PC-9 (cell line): ENCODE measurements around the gene SH3BP5L. TPM values are rescaled to one million over a fixed set of nuclear protein-coding genes. Genes with fewer than 3 reads are reported as not detected.

Source experiments
- BruUV-seq: library from RNA; stranded (reverse); fragments of 400-500 nt; replicated peaks from 2 replicates; lab custom pipeline; 2021; lab: Mats Ljungman, UMichigan
- CTCF ChIA-PET: fragments of 300-600 bp; sonication (Branson Sonifier 250); formaldehyde crosslinking; loops from one replicate; lab custom pipeline; 2022; ENCODE audit warnings: antibody characterized with exemption; lab: Charles Lee
- POLR2A ChIA-PET: fragments of 300-600 bp; sonication (Branson Sonifier 250); formaldehyde crosslinking; loops from one replicate; lab custom pipeline; 2022; ENCODE audit warnings: antibody characterized with exemption; ENCODE audit not compliant: unreplicated experiment; lab: Charles Lee
- DNase-seq, 2 experiments: peaks; one replicate each; pipeline versions ENCODE4 v3.0.0 to v3.0.0-alpha.2; 2015 to 2022; ENCODE audit warnings: mixed read lengths in 1 of 2
- H2AFZ ChIP-seq: fragments of 200-600 bp; sonication (generic); 2 replicates; pipeline ENCODE4 v1.8.1; 2017; ENCODE audit warnings: antibody characterized with exemption
- H3F3A ChIP-seq: fragments of 200-600 bp; sonication (generic); 2 replicates; pipeline ENCODE4 v1.8.1; 2017; ENCODE audit warnings: antibody characterized with exemption, mild to moderate bottlenecking, low read depth; ENCODE audit not compliant: insufficient read depth
- H3K27ac ChIP-seq: fragments of 200-600 bp; sonication (generic); 2 replicates; pipeline ENCODE4 v1.6.1; 2016; ENCODE audit warnings: mixed run types
- H3K27me3 ChIP-seq: fragments of 200-600 bp; sonication (generic); 2 replicates; pipeline ENCODE4 v1.6.1; 2016; ENCODE audit warnings: low read depth, mixed run types; ENCODE audit not compliant: insufficient read depth
- H3K36me3 ChIP-seq: fragments of 200-600 bp; sonication (generic); 2 replicates; pipeline ENCODE4 v1.6.1; 2016; ENCODE audit warnings: low read depth, mixed run types
- H3K4me1 ChIP-seq: fragments of 200-600 bp; sonication (generic); replicated peaks from 2 replicates; pipeline ENCODE4 v1.6.1; 2016; ENCODE audit warnings: mixed run types; ENCODE audit not compliant: insufficient read depth
- H3K4me2 ChIP-seq: fragments of 200-600 bp; sonication (generic); 2 replicates; pipeline ENCODE4 v1.6.1; 2017; ENCODE audit warnings: mixed run types
- H3K4me3 ChIP-seq: fragments of 200-600 bp; sonication (generic); 2 replicates; pipeline ENCODE4 v1.6.1; 2016; ENCODE audit warnings: mixed run types
- H3K79me2 ChIP-seq: fragments of 200-600 bp; sonication (generic); 2 replicates; pipeline ENCODE4 v1.6.1; 2017; ENCODE audit warnings: low read depth, mixed run types
- H3K9me2 ChIP-seq: fragments of 200-600 bp; sonication (generic); 2 replicates; pipeline ENCODE4 v1.8.1; 2017; ENCODE audit warnings: mild to moderate bottlenecking; ENCODE audit not compliant: insufficient read depth
- H3K9me3 ChIP-seq: fragments of 200-600 bp; sonication (generic); 2 replicates; pipeline ENCODE4 v1.8.1; 2016; ENCODE audit warnings: low read depth; ENCODE audit not compliant: insufficient read depth
- H4K20me1 ChIP-seq: fragments of 200-600 bp; sonication (generic); 2 replicates; pipeline ENCODE4 v1.8.1; 2017; ENCODE audit not compliant: insufficient read depth
- EZH2 ChIP-seq: fragments of 200-600 bp; sonication (generic); IDR thresholded peaks from 2 replicates; pipeline ENCODE4 v1.8.0; 2017; ENCODE audit warnings: antibody characterized with exemption, low read depth
- intact Hi-C: fragments of 100-400 bp; cut with micrococcal nuclease; formaldehyde crosslinking; loops from one replicate; pipeline ENCODE4 v1.10.0; 2022; ENCODE audit not compliant: unreplicated experiment
- total RNA-seq: library from RNA; stranded (reverse); gene quantifications from 2 replicates; pipeline ENCODE4 v1.2.3, GENCODE V29; 2021
- TF ChIP-seq, protein P1 (sequence below): fragments of 200-600 bp; sonication (generic); conservative IDR thresholded peaks from 2 replicates; pipeline ENCODE4 v1.6.1; 2017; ENCODE audit warnings: mixed run types, antibody characterized with exemption, mild to moderate bottlenecking, moderate library complexity

SH3BP5L gene
- total RNA-seq, 1 experiment from 2014 or later = 24.6 TPM

DNA sequence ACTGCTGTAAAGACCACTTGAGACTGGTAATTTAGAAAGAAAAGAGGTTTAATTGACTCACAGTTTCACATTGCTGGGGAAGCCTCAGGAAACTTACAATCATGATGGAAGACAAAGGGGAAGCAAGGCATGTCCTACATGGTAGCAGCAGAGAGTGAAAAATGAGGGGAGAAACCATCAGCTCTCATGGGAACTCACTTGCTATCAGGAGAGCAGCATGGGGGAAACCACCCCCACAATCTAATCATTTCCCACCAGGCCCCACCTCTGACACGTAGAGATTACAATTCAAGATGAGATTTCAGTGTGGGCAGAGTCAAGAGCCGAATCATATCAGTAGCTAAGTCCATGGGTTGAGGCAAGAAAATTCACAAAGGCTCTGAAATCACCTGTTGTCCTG is 46.4 kb downstream of the SH3BP5L start:
- H3K9me3 ChIP-seq = no peaks in the 10 kb centered on the region
- no TSS peak for BruUV-seq

DNA sequence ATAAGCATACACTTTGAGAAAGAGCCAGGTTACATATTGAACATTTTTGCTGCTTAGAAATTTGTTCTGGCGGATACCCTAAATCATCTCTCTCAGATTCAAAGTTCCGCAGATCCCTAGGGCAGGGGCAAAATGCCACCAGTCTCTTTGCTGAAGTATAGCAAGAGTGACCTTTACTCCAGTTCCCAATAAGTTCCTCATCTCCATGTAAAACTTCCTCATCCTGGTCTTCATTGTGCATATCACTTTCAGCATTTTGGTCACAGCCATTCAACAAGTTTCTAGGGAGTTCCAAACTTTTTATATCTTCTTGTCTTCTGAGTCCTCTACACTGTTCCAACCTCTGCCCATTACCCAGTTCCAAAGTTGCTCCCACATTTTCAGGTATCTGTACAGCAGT is 46.8 kb downstream of the SH3BP5L start:
- Histone ChIP-seq H3K4me3 (no peak overlapping the region), H3F3A (no peaks in the 10 kb centered on the region), H3K36me3 (no peaks in the 10 kb centered on the region), H3K4me1 (no peaks in the 10 kb centered on the region), H3K27ac (no peak overlapping the region), H3K4me2 (no peak overlapping the region), H3K27me3 (no peaks in the 10 kb centered on the region; the same call in 1 of the 2 replicates), H3K9me2 (no peaks in the 10 kb centered on the region), H3K9me3 (no peaks in the 10 kb centered on the region), H2AFZ (no peak overlapping the region), H4K20me1 (no peaks in the 10 kb centered on the region), H3K79me2 (no peaks in the 10 kb centered on the region)
- intact Hi-C loops = no loop called here
- ChIA-PET POLR2A (no interaction called here), CTCF (no interaction called here)
- no peak for DNase-seq
- no peak for TF ChIP-seq EZH2
- TF ChIP-seq, protein P1, sequence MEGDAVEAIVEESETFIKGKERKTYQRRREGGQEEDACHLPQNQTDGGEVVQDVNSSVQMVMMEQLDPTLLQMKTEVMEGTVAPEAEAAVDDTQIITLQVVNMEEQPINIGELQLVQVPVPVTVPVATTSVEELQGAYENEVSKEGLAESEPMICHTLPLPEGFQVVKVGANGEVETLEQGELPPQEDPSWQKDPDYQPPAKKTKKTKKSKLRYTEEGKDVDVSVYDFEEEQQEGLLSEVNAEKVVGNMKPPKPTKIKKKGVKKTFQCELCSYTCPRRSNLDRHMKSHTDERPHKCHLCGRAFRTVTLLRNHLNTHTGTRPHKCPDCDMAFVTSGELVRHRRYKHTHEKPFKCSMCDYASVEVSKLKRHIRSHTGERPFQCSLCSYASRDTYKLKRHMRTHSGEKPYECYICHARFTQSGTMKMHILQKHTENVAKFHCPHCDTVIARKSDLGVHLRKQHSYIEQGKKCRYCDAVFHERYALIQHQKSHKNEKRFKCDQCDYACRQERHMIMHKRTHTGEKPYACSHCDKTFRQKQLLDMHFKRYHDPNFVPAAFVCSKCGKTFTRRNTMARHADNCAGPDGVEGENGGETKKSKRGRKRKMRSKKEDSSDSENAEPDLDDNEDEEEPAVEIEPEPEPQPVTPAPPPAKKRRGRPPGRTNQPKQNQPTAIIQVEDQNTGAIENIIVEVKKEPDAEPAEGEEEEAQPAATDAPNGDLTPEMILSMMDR = no peak
- no TSS peak for BruUV-seq

More for the DNA sequence above, 46.4 kb downstream of the SH3BP5L start:
- no peaks in the 10 kb centered on the region for H3K36me3 ChIP-seq
- no peak overlapping the region for H3K27ac ChIP-seq
- no peaks in the 10 kb centered on the region for H4K20me1 ChIP-seq
- ChIA-PET CTCF (no interaction called here), POLR2A (no interaction called here)
- no peaks in the 10 kb centered on the region for H3K4me1 ChIP-seq
- H3K4me2 ChIP-seq = no peak overlapping the region
- H3K9me2 ChIP-seq = no peaks in the 10 kb centered on the region
- no peak for DNase-seq
- H3F3A ChIP-seq = no peaks in the 10 kb centered on the region
- TF ChIP-seq, protein P1 = no peak
- no peak for TF ChIP-seq EZH2
- no peak overlapping the region for H3K4me3 ChIP-seq
- no peaks in the 10 kb centered on the region for H3K79me2 ChIP-seq
- no peak overlapping the region for H2AFZ ChIP-seq
- H3K27me3 ChIP-seq = no peaks in the 10 kb centered on the region; the same call in 1 of the 2 replicates
- intact Hi-C loops = no loop called here

DNA sequence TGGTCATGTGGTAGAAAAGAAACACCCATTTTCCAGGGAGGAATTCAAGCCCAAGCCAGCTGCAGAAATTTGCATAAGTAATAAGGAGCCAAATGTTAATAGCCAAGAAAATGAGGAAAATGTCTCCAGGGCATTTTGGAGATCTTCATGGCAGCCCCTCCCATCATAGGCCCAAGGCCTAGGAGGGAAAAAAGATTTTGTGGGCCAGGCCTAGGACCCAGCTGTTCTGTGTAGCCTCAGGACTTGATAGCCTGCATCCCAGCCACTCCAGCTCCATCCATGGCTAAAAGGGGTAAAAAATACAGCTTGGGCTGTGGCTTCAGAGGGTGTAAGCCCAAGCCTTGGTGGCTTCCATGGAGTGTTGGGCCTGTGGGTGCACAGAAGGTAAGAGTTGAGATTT is 48.7 kb downstream of the SH3BP5L start:
- CTCF ChIA-PET = no interaction called here
- BruUV-seq = no TSS peak
- Histone ChIP-seq H3K4me3 (no peak overlapping the region), H3K4me1 (no peaks in the 10 kb centered on the region), H3F3A (no peaks in the 10 kb centered on the region), H3K27me3 (peaks cover 10% of the 10 kb centered on the region; the same call in 1 of the 2 replicates), H3K4me2 (no peak overlapping the region), H4K20me1 (no peaks in the 10 kb centered on the region), H3K9me2 (no peaks in the 10 kb centered on the region), H3K79me2 (no peaks in the 10 kb centered on the region), H3K9me3 (no peaks in the 10 kb centered on the region), H3K36me3 (no peaks in the 10 kb centered on the region), H2AFZ (no peak overlapping the region), H3K27ac (no peak overlapping the region)
- POLR2A ChIA-PET = no interaction called here
- no peak for DNase-seq
- intact Hi-C loops = no loop called here
- TF ChIP-seq, protein P1 = no peak
- TF ChIP-seq EZH2 = no peak
